GM12875 (cell line): Measurements from ENCODE around the gene AKT3.

Source experiments
- H3K4me3 ChIP-seq: one replicate; pipeline ENCODE4 v1.5.1; 2011; ENCODE audit warnings: low read depth, low read length, control low read depth
- CTCF ChIP-seq: IDR thresholded peaks from 2 replicates; pipeline ENCODE4 v1.5.1; 2011; ENCODE audit warnings: low read depth, mild to moderate bottlenecking, control low read depth, inconsistent platforms, low read length, moderate library complexity, borderline replicate concordance; ENCODE audit not compliant: insufficient read depth

The AKT3 gene

GRCh38 chr1:243746751-243747150, 103.3 kb downstream of the AKT3 start:
- no peak for TF ChIP-seq CTCF
- H3K4me3 ChIP-seq, result no peak overlapping the region

DNA sequence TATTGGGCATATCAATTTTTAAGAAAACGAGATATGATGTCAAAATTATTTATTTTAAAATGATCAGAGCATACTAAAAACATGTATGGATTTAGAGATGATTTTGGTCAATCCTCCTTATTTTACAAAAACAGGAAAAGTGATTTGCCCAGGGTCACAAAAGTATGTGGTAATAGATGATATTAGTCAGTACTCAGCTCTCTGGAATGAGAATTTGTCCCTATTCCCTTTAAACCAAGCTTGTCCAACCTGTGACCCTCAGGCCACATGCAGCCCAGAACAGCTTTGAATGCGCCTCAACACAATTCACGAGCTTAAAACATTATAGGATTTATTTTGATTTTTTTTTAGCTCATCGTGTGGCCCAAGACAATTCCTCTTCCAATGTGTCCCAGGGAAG, 104.7 kb downstream of the AKT3 start:
- TF ChIP-seq CTCF, result no peak
- H3K4me3 ChIP-seq, result no peak overlapping the region

DNA sequence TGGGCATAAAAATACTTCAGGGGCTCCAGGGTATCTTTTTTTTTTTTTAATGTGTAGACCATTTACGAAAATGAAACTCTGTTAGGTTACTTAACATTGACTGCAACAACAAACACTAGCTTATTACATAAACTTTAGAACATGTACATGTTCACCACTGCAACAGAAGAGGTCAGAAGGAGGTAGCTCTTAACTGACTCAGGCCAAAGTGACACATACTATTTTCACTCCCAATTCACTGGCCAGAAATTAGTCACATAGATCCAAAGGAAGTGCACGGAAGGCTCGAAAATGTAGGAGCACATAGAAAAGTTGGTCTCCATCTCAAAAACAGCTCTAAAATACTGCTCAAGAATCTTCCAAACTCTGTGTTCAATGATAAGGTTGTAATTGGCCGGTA, 107.2 kb downstream of the AKT3 start:
- no peak overlapping the region for H3K4me3 ChIP-seq
- TF ChIP-seq CTCF, result no peak

DNA sequence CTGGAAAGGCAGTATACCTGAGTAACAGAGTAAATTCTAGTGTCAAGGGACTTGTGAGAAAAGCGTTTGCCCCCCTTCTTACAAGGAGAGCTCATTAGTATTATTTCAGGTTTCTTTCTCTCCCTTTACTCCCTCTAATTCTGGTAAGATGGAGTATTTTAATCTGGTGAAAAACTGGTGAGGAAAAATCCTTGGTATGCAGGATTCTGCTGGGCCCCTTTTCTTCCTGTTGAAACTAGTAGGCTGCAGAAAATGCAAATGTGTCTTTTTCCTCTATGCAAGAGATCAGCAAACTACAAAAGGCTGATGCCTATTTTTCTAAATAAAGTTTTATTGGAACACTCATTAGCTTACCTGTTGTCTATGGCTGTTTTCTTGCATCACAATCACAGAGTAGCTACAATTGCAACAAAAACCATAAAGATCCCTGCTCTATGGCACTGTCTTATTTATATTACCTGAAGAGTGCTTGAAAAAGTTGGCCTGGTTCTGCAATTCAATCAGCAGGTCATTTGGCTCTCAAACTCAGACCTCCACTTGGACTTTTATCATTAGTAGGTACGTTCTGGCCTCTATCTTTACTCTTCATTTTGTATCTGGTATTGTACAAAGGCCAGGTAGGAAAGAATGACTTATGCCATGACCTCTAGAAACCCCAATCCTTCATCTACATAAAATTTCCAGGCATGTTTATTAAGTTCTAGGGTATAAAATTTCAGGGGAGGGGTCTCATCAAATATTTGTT, 109.6 kb downstream of the AKT3 start:
- no peak for TF ChIP-seq CTCF
- H3K4me3 ChIP-seq, result no peak overlapping the region

DNA sequence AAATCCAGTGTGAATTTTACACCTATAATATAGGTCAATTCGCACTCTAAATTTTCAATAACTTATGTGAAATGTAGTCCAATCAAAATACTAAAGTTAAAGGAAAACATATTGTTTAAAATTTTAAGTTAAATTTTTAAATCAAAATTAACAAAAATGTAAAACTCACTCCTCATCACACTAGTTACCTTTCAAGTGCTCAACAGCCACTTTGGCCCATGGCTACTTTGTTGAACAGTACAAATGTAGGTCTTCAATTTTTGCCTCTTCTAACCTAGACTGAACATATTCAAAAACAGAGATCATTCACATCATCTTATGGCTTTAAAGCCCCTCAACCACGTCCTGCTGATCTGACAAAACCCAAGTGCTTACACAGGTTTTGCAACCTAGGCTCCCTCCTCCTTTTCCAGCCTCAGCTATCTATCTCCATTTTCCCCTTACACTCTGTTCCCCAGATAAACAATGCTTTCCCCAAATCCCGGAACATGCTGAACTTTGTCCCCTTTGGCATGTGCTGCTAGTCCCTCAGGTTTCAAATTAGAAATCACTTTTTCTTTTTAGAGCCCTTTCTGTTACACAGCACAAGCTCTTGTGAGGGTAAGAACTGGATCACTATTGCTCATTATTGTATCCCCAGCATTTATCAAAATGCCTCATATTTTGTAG, 110.6 kb downstream of the AKT3 start:
- no peak for TF ChIP-seq CTCF

DNA sequence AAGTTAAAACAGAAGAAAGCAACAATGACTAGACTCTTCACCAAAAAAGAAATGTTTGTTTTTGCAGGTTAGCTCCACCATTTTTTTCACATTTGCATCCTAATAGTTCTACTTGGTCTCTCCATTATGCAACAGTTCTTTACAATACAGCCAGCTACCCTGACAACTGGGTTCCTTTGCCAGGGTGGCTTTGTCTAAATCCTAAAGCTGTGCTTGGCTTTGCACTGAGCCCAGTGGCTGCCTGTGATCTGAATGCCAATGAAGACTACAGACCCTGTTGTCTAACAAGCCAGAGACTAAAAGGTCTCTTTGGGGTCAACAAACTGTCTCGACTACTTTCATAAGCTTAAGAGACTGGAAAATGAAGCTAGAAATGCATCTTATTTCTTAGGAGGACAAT, 112.0 kb downstream of the AKT3 start:
- no peak for TF ChIP-seq CTCF
- no peak overlapping the region for H3K4me3 ChIP-seq

More for the DNA sequence above, 110.6 kb downstream of the AKT3 start:
- no peak overlapping the region for H3K4me3 ChIP-seq

- no peak overlapping the region for H3K4me3 ChIP-seq
- TF ChIP-seq CTCF, result no peak
Measured at GRCh38 chr1:243735457-243735856, 114.6 kb downstream of the AKT3 start.
